GM18873 (cell line): ENCODE measurements around the gene CARD8.

Source experiments
- ATAC-seq: cut with Tn5 transposase; IDR thresholded peaks from one replicate; pipeline ENCODE4 v1.9.1; 2021; ENCODE audit warnings: mild to moderate bottlenecking, moderate library complexity, moderate number of reproducible peaks; ENCODE audit not compliant: unreplicated experiment, low FRiP score

CARD8 gene

GRCh38 chr19:48218997-48219396 lies 36.7 kb downstream of the CARD8 start:
- no peak for ATAC-seq

- no peak for ATAC-seq
Observed at GRCh38 chr19:48216933-48217332, 38.8 kb downstream of the CARD8 start.

GRCh38 chr19:48213959-48214358 lies 41.8 kb downstream of the CARD8 start:
- ATAC-seq = no peak

- no peak for ATAC-seq
Observed at GRCh38 chr19:48210005-48210404, 45.7 kb downstream of the CARD8 start.

GRCh38 chr19:48206397-48207093 lies 49.2 kb downstream of the CARD8 start:
- no peak for ATAC-seq

- ATAC-seq = peak; percentile 72
Observed at GRCh38 chr19:48203794-48204628, 51.7 kb downstream of the CARD8 start.

GRCh38 chr19:48203222-48203793 lies 52.4 kb downstream of the CARD8 start:
- ATAC-seq = no peak

GRCh38 chr19:48196933-48197665 lies 58.6 kb downstream of the CARD8 start:
- ATAC-seq = no peak

- no peak for ATAC-seq
Observed at GRCh38 chr19:48196321-48196763, 59.4 kb downstream of the CARD8 start.

GRCh38 chr19:48194844-48195830 lies 60.6 kb downstream of the CARD8 start:
- ATAC-seq = no peak

GRCh38 chr19:48194041-48194843 lies 61.5 kb downstream of the CARD8 start:
- ATAC-seq = no peak

- no peak for ATAC-seq
Observed at GRCh38 chr19:48192750-48193149, 63.0 kb downstream of the CARD8 start.

GRCh38 chr19:48190885-48191284 lies 64.8 kb downstream of the CARD8 start:
- no peak for ATAC-seq

GRCh38 chr19:48190288-48190884 lies 65.3 kb downstream of the CARD8 start:
- ATAC-seq = no peak

- no peak for ATAC-seq
Observed at GRCh38 chr19:48186541-48186991, 69.1 kb downstream of the CARD8 start.

GRCh38 chr19:48186015-48186414 lies 69.7 kb downstream of the CARD8 start:
- no peak for ATAC-seq

- ATAC-seq = no peak
Observed at GRCh38 chr19:48183356-48183755, 72.4 kb downstream of the CARD8 start.

- ATAC-seq = no peak
Observed at GRCh38 chr19:48182434-48182833, 73.3 kb downstream of the CARD8 start.
